ENCODE data around the gene USP34. TPM values are rescaled to one million over a fixed set of nuclear protein-coding genes. Genes with fewer than 3 reads are reported as not detected.

USP34 gene
- total RNA-seq, 2 donors from 2014 or later: 105 to 120 TPM

DNA sequence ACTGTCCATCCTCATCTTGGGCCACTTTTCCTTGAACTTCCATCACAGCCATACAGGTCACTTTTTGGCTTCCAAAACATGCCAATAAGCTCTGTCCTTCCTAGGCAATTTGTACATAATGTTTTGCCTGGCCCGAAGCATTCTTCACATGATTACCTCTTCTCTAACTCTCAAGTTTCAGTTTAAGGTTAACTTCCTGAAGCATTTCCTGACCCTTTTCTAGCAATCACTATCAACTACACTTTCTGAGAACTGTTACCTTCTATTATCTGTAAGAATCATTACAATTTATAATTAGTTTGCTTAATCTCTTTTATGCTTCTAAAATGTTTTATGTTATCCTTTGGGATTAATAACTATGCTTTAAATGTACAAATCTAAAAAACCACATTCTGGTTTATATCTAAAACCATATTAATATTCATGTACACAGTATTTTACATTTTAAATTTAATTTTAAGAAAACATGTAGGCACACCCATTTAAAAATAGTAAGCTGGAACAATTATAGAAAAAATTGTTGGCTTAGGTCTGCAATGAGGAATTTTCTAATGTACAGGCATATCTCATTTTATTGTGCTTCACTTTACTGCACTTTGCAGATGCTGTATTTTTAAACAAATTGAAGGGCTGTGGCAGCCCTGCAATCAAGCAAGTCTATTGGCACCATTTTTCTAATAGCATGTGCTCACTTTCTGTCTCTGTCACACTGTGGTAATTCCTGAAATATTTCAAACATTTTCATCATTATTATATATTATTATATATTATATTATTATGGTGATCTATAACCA lies 232.5 kb downstream of the USP34 start:
- Histone ChIP-seq H3K9ac (ENCODE audit: extremely low read depth, low read length, poor library complexity, severe bottlenecking) (no peak overlapping the region), H3K9me3 (ENCODE audit: control insufficient read depth, low read length) (no peaks in the 10 kb centered on the region), H3K27ac (ENCODE audit: low read depth, low read length) (no peak overlapping the region), H3K4me3 (ENCODE audit: low read length) (no peak overlapping the region), H3K4me1 (ENCODE audit: control insufficient read depth, insufficient read depth, low read length) (no peaks in the 10 kb centered on the region), H3K36me3 (ENCODE audit: control insufficient read depth, insufficient read depth, low read length) (peaks cover 75% of the 10 kb centered on the region), H3K27me3 (ENCODE audit: control insufficient read depth, insufficient read depth, low read length, poor library complexity, severe bottlenecking) (no peaks in the 10 kb centered on the region)
- no peak overlapping the region for H3K4me3 Mint-ChIP-seq
- no peaks in the 10 kb centered on the region for H3K27me3 Mint-ChIP-seq (ENCODE audit: insufficient read depth)
- 94 to 100% methylated on average over 1 of the region's 1 CpG for WGBS, 2 experiments (ENCODE audit: insufficient coverage in 1 of 2, insufficient read length in 1 of 2)
- H3K27ac Mint-ChIP-seq: no peak overlapping the region
- H3K36me3 Mint-ChIP-seq (ENCODE audit: low read depth): peaks cover 52% of the 10 kb centered on the region
- H3K4me1 Mint-ChIP-seq: no peaks in the 10 kb centered on the region
- no peaks in the 10 kb centered on the region for H3K9me3 Mint-ChIP-seq
- no peak for DNase-seq
- TF ChIP-seq, protein P1, sequence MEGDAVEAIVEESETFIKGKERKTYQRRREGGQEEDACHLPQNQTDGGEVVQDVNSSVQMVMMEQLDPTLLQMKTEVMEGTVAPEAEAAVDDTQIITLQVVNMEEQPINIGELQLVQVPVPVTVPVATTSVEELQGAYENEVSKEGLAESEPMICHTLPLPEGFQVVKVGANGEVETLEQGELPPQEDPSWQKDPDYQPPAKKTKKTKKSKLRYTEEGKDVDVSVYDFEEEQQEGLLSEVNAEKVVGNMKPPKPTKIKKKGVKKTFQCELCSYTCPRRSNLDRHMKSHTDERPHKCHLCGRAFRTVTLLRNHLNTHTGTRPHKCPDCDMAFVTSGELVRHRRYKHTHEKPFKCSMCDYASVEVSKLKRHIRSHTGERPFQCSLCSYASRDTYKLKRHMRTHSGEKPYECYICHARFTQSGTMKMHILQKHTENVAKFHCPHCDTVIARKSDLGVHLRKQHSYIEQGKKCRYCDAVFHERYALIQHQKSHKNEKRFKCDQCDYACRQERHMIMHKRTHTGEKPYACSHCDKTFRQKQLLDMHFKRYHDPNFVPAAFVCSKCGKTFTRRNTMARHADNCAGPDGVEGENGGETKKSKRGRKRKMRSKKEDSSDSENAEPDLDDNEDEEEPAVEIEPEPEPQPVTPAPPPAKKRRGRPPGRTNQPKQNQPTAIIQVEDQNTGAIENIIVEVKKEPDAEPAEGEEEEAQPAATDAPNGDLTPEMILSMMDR (conservative IDR thresholded peaks at IDR 0.05): no peak

DNA sequence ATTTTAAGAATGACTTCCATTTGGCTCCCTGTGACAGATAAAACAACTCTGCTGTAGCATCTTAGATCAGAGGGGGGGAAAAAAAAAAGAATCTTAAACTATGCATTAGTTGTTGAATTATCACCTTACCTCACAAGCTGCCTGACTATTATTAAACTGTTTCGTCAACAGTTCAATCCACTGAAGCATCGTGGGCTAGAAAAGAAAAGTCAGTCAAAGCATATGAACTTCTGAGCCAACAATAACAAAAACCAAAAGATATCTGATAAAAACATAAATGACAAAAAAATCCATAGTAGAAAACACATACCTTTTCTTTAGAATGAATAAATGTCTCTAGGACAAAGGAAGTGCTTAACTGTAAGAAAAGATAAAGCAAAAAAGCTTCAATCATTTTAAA lies 235.2 kb downstream of the USP34 start:
- H3K4me3 ChIP-seq (ENCODE audit: low read length): no peak overlapping the region
- TF ChIP-seq, protein P1 (conservative IDR thresholded peaks at IDR 0.05): no peak
- H3K36me3 ChIP-seq (ENCODE audit: control insufficient read depth, insufficient read depth, low read length): peaks cover 72% of the 10 kb centered on the region
- Mint-ChIP-seq H3K4me1 (no peaks in the 10 kb centered on the region), H3K4me3 (no peak overlapping the region), H3K27ac (no peak overlapping the region), H3K9me3 (no peaks in the 10 kb centered on the region), H3K27me3 (ENCODE audit: insufficient read depth) (no peaks in the 10 kb centered on the region), H3K36me3 (ENCODE audit: low read depth) (peaks cover 59% of the 10 kb centered on the region)
- no peaks in the 10 kb centered on the region for H3K27me3 ChIP-seq (ENCODE audit: control insufficient read depth, insufficient read depth, low read length, poor library complexity, severe bottlenecking)
- H3K27ac ChIP-seq (ENCODE audit: low read depth, low read length): no peak overlapping the region
- WGBS, 2 experiments (ENCODE audit: insufficient coverage in 1 of 2, insufficient read length in 1 of 2): 97% methylated on average over 2 of the region's 2 CpGs; no CpG with 5 or more reads in 1 of the 2 experiments
- H3K9me3 ChIP-seq (ENCODE audit: control insufficient read depth, low read length): no peaks in the 10 kb centered on the region
- no peaks in the 10 kb centered on the region for H3K4me1 ChIP-seq (ENCODE audit: control insufficient read depth, insufficient read depth, low read length)
- H3K9ac ChIP-seq (ENCODE audit: extremely low read depth, low read length, poor library complexity, severe bottlenecking): no peak overlapping the region
- no peak for DNase-seq

DNA sequence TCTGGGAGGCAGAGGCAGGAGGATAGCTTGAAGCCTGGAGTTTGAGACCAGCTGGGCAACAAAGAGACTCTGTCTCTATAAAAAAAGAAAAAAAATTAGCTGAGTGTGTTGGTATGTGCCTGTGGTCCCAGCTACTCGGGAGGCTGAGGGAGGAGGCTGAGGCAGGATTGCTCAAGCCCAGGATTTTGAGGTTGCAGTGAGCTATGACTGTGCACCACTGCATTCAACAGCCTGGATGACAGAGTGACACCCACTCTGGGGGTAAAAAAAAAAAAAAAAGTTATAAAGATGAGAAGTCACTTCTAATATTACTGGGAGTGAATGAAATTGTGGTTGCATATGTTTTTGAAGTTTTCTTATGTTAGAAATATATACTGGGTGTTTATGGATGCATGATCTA lies 237.3 kb downstream of the USP34 start:
- Histone ChIP-seq H3K9me3 (ENCODE audit: control insufficient read depth, low read length) (no peaks in the 10 kb centered on the region), H3K27ac (ENCODE audit: low read depth, low read length) (no peak overlapping the region), H3K36me3 (ENCODE audit: control insufficient read depth, insufficient read depth, low read length) (peaks cover 72% of the 10 kb centered on the region), H3K4me3 (ENCODE audit: low read length) (no peak overlapping the region), H3K27me3 (ENCODE audit: control insufficient read depth, insufficient read depth, low read length, poor library complexity, severe bottlenecking) (no peaks in the 10 kb centered on the region), H3K9ac (ENCODE audit: extremely low read depth, low read length, poor library complexity, severe bottlenecking) (no peak overlapping the region), H3K4me1 (ENCODE audit: control insufficient read depth, insufficient read depth, low read length) (no peaks in the 10 kb centered on the region)
- no peaks in the 10 kb centered on the region for H3K27me3 Mint-ChIP-seq (ENCODE audit: insufficient read depth)
- TF ChIP-seq, protein P1 (conservative IDR thresholded peaks at IDR 0.05): no peak
- 96 to 100% methylated on average over 1 of the region's 1 CpG for WGBS, 2 experiments (ENCODE audit: insufficient coverage in 1 of 2, insufficient read length in 1 of 2)
- H3K4me3 Mint-ChIP-seq: no peak overlapping the region
- no peak for DNase-seq
- H3K9me3 Mint-ChIP-seq: no peaks in the 10 kb centered on the region
- peaks cover 69% of the 10 kb centered on the region for H3K36me3 Mint-ChIP-seq (ENCODE audit: low read depth)
- H3K27ac Mint-ChIP-seq: no peak overlapping the region
- H3K4me1 Mint-ChIP-seq: no peaks in the 10 kb centered on the region

Data from endodermal cell (in vitro differentiated cells).